IMR-90 (cell line): ENCODE measurements around the gene PHKG2. TPM values are rescaled to one million over a fixed set of nuclear protein-coding genes. Genes with fewer than 3 reads are reported as not detected.
A peak's percentile ranks its signal among the peaks of the same experiment; 100 is the strongest.

ENCODE experiments used
- ATAC-seq: fragments of 200-7000 bp; cut with Tn5 transposase; 2 replicates; pipeline ENCODE4 v1.9.1; 2020; ENCODE audit warnings: low read depth, mild to moderate bottlenecking, moderate library complexity
- BruUV-seq: library from RNA; stranded (reverse); fragments of 400-500 nt; replicated peaks from 2 replicates; lab custom pipeline; 2021; lab: Mats Ljungman, UMichigan
- CTCF ChIA-PET: fragments of 300-600 bp; formaldehyde crosslinking; extraction: SDS; loops from one replicate; lab custom pipeline; 2021; ENCODE audit warnings: antibody characterized with exemption; lab: Yijun Ruan, JAX
- POLR2A ChIA-PET: fragments of 300-600 bp; sonication (Branson Sonifier 250); formaldehyde crosslinking; loops from one replicate; lab custom pipeline; 2022; ENCODE audit warnings: antibody characterized with exemption; ENCODE audit not compliant: unreplicated experiment; lab: Charles Lee
- DNase-seq: peaks from one replicate; pipeline ENCODE4 v3.0.0; 2013
- H2AFZ ChIP-seq: replicated peaks from 2 replicates; pipeline ENCODE3; 2013; ENCODE audit warnings: low read length, mild to moderate bottlenecking; ENCODE audit not compliant: poor library complexity
- H2AK5ac ChIP-seq: 2 replicates; pipeline ENCODE4 v1.6.1; 2013; ENCODE audit warnings: low read depth, low read length, inconsistent platforms
- H2AK9ac ChIP-seq: replicated peaks from 2 replicates; pipeline ENCODE3; 2013; ENCODE audit warnings: mild to moderate bottlenecking, low read depth, low read length, moderate library complexity; ENCODE audit not compliant: poor library complexity
- H2BK120ac ChIP-seq: 2 replicates; pipeline ENCODE4 v1.6.1; 2013; ENCODE audit warnings: low read depth, low read length, inconsistent platforms
- H2BK15ac ChIP-seq: 3 replicates; pipeline ENCODE4 v1.6.1; 2013; ENCODE audit warnings: low read depth, low read length, inconsistent platforms
- H2BK20ac ChIP-seq: 2 replicates; pipeline ENCODE4 v1.6.1; 2013; ENCODE audit warnings: low read depth, mild to moderate bottlenecking, inconsistent platforms, low read length, moderate library complexity
- H2BK5ac ChIP-seq: 2 replicates; pipeline ENCODE4 v1.6.1; 2013; ENCODE audit warnings: mild to moderate bottlenecking, low read depth, low read length, inconsistent platforms; ENCODE audit not compliant: poor library complexity, severe bottlenecking
- H3K14ac ChIP-seq: replicated peaks from 2 replicates; pipeline ENCODE4 v1.6.1; 2013; ENCODE audit warnings: low read depth, low read length, inconsistent platforms
- H3K18ac ChIP-seq: 2 replicates; pipeline ENCODE4 v1.6.1; 2013; ENCODE audit warnings: low read depth, low read length, control low read depth
- H3K23ac ChIP-seq: 2 replicates; pipeline ENCODE4 v1.6.1; 2013; ENCODE audit warnings: low read depth, low read length, inconsistent platforms
- H3K27ac ChIP-seq: 2 replicates; pipeline ENCODE4 v1.5.1; 2013; ENCODE audit warnings: mild to moderate bottlenecking, control low read depth, low read length; ENCODE audit not compliant: insufficient read depth
- H3K27me3 ChIP-seq: 2 replicates; pipeline ENCODE4 v1.6.1; 2013; ENCODE audit warnings: low read length; ENCODE audit not compliant: control insufficient read depth, insufficient read depth
- H3K36me3 ChIP-seq: 2 replicates; pipeline ENCODE4 v1.6.1; 2013; ENCODE audit warnings: low read length, mixed read lengths; ENCODE audit not compliant: control insufficient read depth, insufficient read depth
- H3K4ac ChIP-seq: 2 replicates; pipeline ENCODE4 v1.6.1; 2013; ENCODE audit warnings: low read depth, low read length, inconsistent platforms
- H3K4me1 ChIP-seq: 2 replicates; pipeline ENCODE4 v1.6.1; 2013; ENCODE audit warnings: low read length, mixed read lengths; ENCODE audit not compliant: control insufficient read depth, insufficient read depth
- H3K4me2 ChIP-seq: 2 replicates; pipeline ENCODE4 v1.6.1; 2013; ENCODE audit warnings: low read depth, mild to moderate bottlenecking, control low read depth, low read length, moderate library complexity
- H3K4me3 ChIP-seq: 2 replicates; pipeline ENCODE4 v1.5.1; 2013; ENCODE audit warnings: low read depth, mild to moderate bottlenecking, control low read depth, low read length, moderate library complexity; ENCODE audit not compliant: insufficient read depth
- H3K56ac ChIP-seq: 2 replicates; pipeline ENCODE4 v1.6.1; 2013; ENCODE audit warnings: low read length, inconsistent platforms; ENCODE audit not compliant: insufficient read depth; ENCODE audit errors: extremely low read depth
- H3K79me1 ChIP-seq, 2 experiments: 2 replicates each; pipeline ENCODE4 v1.6.1; 2013; ENCODE audit warnings: low read length in 2 of 2, inconsistent platforms in 1 of 2, low read depth in 1 of 2
- H3K9ac ChIP-seq: 2 replicates; pipeline ENCODE4 v1.6.1; 2013; ENCODE audit warnings: low read depth, low read length, control low read depth
- H3K9me1 ChIP-seq: 2 replicates; pipeline ENCODE4 v1.6.1; 2013; ENCODE audit warnings: low read length, inconsistent platforms; ENCODE audit not compliant: insufficient read depth
- H3K9me3 ChIP-seq: 2 replicates; pipeline ENCODE4 v1.6.1; 2013; ENCODE audit warnings: low read length; ENCODE audit not compliant: control insufficient read depth, insufficient read depth
- H4K20me1 ChIP-seq: 2 replicates; pipeline ENCODE4 v1.6.1; 2013; ENCODE audit warnings: low read length, inconsistent platforms; ENCODE audit not compliant: insufficient read depth
- H4K5ac ChIP-seq: 2 replicates; pipeline ENCODE4 v1.6.1; 2013; ENCODE audit warnings: mild to moderate bottlenecking, low read depth, low read length, control low read depth
- H4K8ac ChIP-seq, 2 experiments: 2 replicates each; pipeline ENCODE4 v1.6.1; 2013; ENCODE audit warnings: low read depth in 2 of 2, low read length in 2 of 2, control low read depth in 1 of 2, inconsistent platforms in 1 of 2
- H4K91ac ChIP-seq: 2 replicates; pipeline ENCODE4 v1.6.1; 2013; ENCODE audit warnings: low read depth, low read length, inconsistent platforms; ENCODE audit not compliant: insufficient read depth
- CEBPB ChIP-seq: IDR thresholded peaks from 2 replicates; pipeline ENCODE4 v1.6.1; 2012; ENCODE audit warnings: low read depth, low read length, improper control_type of control experiment
- WGBS, 2 experiments: methylation state at CpG; one replicate each; pipeline versions ENCODE4 v1.1.5 to v1.1.7; 2013; ENCODE audit warnings: missing lambda C conversion rate in 2 of 2; ENCODE audit not compliant: insufficient read length in 1 of 2; ENCODE audit errors: extremely low coverage in 2 of 2; 5-methylcytosine and 5-hydroxymethylcytosine counted together
- dilution Hi-C: fragments of 300-500 bp; cut with HindIII; formaldehyde crosslinking; loops from one replicate; pipeline ENCODE4 v1.14.3; 2018; ENCODE audit warnings: low sequenced_read_pairs; ENCODE audit not compliant: unreplicated experiment
- in situ Hi-C: fragments of 300-500 bp; cut with MboI; formaldehyde crosslinking; loops from 3 replicates; pipeline ENCODE4 v1.14.3; 2019; ENCODE audit warnings: low sequenced_read_pairs, inconsistent platforms, mixed read lengths
- intact Hi-C: fragments of 100-400 bp; cut with micrococcal nuclease; formaldehyde crosslinking; loops from 2 replicates; pipeline ENCODE4 v1.10.0; 2022
- polyA plus RNA-seq, 3 experiments: library from polyadenylated mRNA; depleted of rRNA; stranded (reverse); fragments of >200 nt; gene quantifications; 2 replicates each; pipeline ENCODE4 v1.2.3, GENCODE V29; 2012; ENCODE audit warnings: low replicate concordance in 1 of 3
- total RNA-seq: library from RNA; depleted of rRNA; stranded (reverse); fragments of >200 nt; gene quantifications from 2 replicates; pipeline ENCODE4 v1.2.3, GENCODE V29; 2012

The PHKG2 gene
- total and polyA plus RNA-seq, 2 of the 4 experiments (the other 2 are of a cell fraction) = 26.0 to 38.9 TPM

DNA sequence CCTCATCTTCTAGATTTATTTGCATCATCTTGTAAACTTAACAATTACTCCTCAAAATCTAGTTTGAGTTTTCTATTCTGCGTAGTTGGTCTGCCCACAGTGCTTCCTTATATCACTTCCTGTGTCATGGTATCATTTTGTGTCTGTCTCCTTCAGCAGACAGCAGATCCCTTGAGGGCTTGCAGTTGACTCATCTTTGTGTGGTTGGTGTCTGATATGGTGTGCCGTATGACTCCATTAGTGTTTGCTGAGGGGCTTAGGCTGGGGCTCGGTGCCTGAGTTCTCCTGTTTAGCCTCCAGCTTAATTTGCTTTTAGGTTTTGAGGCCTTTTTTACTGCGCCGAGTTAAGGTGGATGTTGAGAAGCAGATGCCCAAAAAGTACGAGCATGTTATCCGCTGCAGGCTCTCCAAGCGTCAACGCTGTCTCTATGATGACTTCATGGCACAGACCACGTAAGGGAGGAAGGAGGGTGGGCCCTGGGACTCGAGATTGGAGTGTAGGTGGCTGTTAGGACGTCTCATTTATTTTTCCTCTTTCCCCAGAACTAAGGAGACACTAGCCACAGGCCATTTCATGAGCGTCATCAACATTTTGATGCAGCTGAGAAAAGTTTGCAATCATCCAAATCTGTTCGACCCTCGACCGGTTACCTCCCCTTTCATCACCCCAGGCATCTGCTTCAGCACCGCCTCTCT, 32.3 kb upstream of the PHKG2 start:
- H3K27ac ChIP-seq = no peak overlapping the region
- H3K4ac ChIP-seq = no peak overlapping the region
- no peak overlapping the region for H3K56ac ChIP-seq
- H3K9me3 ChIP-seq = no peaks in the 10 kb centered on the region
- POLR2A ChIA-PET = no interaction called here
- H2BK20ac ChIP-seq = no peak overlapping the region
- ATAC-seq (no peak), DNase-seq (peak; percentile 36)
- peaks cover 32 to 57% of the 10 kb centered on the region in 2 experiments for H3K79me1 ChIP-seq
- no peak overlapping the region for H3K4me2 ChIP-seq
- H3K14ac ChIP-seq = no peak overlapping the region
- no peak overlapping the region for H3K9ac ChIP-seq
- intact Hi-C loops (no loop called here), in situ Hi-C loops (no loop called here), dilution Hi-C loops (no loop called here)
- H4K5ac ChIP-seq = no peak overlapping the region
- no peak overlapping the region for H2BK5ac ChIP-seq
- TF ChIP-seq CEBPB = no peak
- CTCF ChIA-PET = no interaction called here
- H2AK9ac ChIP-seq = peak overlapping the region; percentile 16
- no TSS peak for BruUV-seq
- H4K20me1 ChIP-seq = peaks cover 14% of the 10 kb centered on the region
- H4K91ac ChIP-seq = no peak overlapping the region
- no peak overlapping the region for H2BK120ac ChIP-seq
- H3K23ac ChIP-seq = no peak overlapping the region
- H3K4me1 ChIP-seq = peaks cover 5% of the 10 kb centered on the region; the same call in 1 of the 2 replicates
- H2AFZ ChIP-seq = no peak overlapping the region
- no peak overlapping the region for H4K8ac ChIP-seq
- H3K27me3 ChIP-seq = no peaks in the 10 kb centered on the region
- WGBS, 2 experiments = no CpG with 5 or more reads among the region's 17 CpGs
- no peak overlapping the region for H2BK15ac ChIP-seq
- H3K4me3 ChIP-seq = no peak overlapping the region
- no peak overlapping the region for H3K18ac ChIP-seq
- H3K9me1 ChIP-seq = peaks cover 7% of the 10 kb centered on the region; the same call in 1 of the 2 replicates
- peaks cover 66% of the 10 kb centered on the region for H3K36me3 ChIP-seq
- H2AK5ac ChIP-seq = no peak overlapping the region
